Activated CD8-positive, alpha-beta memory T cell treated with anti-CD3 and anti-CD28 coated beads for 48 hours (primary cell): Measurements from ENCODE around the gene LRRTM4.
"Not testable (repeated sequence)": the region's sequence is repeated elsewhere in the genome, so short reads cannot be mapped to it uniquely, and the experiment has no call there.

Experiments
- DNase-seq, 3 experiments: peaks; one replicate each; pipeline ENCODE4 v3.0.0-alpha.2; 2020; ENCODE audit warnings: low read depth in 2 of 3, low spot score in 2 of 3

Gene LRRTM4

DNA sequence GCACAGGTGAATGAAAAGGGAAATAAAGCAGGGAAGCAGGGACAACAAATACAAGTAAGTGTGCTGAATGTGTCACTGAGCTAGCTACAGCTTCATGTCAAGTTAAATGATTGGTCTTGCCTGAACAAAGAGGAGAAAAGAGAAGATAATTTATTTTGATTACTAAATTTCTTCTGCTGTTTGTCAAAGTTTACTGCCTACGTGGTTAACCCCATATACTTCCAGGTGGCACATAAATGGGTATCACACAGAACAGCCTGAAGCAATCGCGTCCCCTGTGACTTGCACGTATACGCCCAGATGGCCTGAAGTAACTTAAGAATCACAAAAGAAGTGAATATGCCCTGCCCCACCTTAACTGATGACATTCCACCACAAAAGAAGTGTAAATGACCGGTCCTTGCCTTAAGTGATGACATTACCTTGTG lies 434.2 kb downstream of the LRRTM4 start:
- DNase-seq: no peak

GRCh38 chr2:77086478-77086877 lies 435.7 kb downstream of the LRRTM4 start:
- no peak for DNase-seq

GRCh38 chr2:77086051-77086450 lies 436.1 kb downstream of the LRRTM4 start:
- no peak for DNase-seq

DNA sequence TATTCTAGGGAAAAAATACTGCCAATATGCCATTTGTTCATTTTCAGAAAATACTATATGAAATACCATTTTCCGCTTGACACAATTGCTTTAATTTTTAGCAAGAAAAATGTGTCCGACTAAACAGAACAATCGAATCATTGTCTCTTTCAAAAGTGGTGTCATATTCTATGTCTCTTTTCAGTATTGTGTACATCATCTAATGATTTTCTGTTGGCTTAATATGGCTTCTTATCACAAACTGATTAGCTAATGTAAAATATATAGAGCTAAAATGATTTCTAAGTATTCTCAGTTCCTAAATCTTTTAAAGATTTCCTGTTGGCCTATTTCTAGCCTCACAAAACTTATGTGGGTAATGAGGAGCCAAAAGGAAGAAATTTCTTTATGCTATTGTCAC lies 436.6 kb downstream of the LRRTM4 start:
- DNase-seq: no peak

DNA sequence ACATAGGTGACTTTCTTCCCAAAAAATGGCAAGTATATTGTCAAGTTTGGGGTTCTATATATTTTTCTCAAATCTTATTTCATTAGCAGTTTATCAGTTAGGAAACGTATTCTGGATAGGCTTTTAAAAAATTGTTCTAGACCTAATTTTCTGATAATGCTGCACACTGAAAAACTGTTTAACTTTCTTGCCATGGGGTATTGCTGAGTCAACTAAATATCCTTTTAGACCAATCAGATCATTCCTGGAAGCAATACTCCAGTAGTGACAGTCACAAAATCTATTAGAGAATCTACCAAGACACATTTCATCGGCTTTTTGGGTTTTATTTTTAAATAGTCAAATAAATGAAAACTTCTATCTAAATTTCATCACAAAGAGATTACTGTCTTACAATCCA lies 440.6 kb downstream of the LRRTM4 start:
- DNase-seq: no peak

- DNase-seq: no peak
These were observed 457.9 kb downstream of the LRRTM4 start for GRCh38 chr2:77064324-77064723.

- DNase-seq: no peak
These were observed 467.2 kb downstream of the LRRTM4 start for GRCh38 chr2:77054938-77055337.

GRCh38 chr2:77046339-77046738 lies 475.8 kb downstream of the LRRTM4 start:
- no peak for DNase-seq

- not testable (repeated sequence) for DNase-seq
These were observed 476.7 kb downstream of the LRRTM4 start for GRCh38 chr2:77045456-77045855.

DNA sequence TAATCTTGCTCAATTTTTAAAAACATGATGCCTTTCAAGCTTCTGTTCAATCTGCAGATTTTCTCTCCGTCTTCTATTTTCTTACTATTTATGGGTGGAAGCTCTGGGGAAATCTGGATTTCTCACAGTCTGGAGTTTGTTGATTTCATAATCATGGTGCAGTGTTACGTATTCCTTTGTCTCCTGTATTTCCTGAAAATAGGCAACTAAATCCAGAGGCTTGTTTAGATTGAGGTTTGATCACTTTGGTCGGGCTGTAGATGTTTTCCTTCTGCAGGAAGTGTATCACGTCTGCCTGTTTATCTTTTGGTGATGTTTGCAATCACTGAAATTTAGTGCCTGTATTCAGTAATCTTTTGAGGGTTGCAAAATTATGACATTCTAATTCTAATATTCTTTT lies 487.7 kb downstream of the LRRTM4 start:
- no peak for DNase-seq

DNA sequence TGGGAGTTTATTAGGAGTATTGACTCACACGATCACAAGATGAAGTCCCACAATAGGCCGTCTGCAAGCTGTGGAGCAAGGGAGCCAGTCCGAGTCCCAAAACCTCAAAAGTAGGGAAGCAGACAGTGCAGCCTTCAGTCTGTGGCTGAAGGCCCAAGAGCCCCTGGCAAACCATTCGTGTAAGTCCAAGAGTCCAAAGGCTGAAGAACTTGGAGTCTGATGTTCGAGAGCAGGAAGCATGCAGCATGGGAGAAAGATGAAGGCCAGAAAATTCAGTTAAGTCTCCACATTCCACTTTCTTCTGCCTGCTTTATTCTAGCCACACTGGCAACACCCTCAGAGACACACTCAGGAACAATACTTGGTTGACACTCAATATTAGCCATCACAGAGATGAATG lies 492.9 kb downstream of the LRRTM4 start:
- not testable (repeated sequence) for DNase-seq

DNA sequence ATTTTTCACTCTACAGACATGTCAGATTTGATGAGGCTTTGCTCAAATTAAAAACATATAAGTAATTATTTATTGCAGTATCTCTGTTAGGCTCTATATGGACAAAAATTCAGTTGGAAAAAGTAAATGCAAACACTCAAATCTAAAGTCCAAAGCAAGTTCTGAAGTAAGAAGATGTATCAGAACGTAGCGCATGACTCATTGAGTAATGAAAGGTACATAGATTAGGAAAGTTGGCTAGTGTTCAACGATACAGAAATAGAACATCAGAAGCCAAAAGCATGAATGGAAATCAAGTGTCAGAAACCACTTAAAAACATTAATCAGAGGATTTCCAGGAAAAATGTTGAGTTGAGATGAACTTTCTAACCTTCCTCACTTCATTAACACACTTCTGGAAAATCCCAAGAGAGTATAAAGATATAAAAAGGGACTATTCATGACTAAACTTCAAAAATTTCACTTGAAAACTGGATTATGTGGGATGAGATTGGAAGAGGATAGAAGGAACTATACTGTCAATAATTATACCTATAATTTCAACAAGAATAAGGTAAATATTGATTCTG lies 494.1 kb downstream of the LRRTM4 start:
- no peak for DNase-seq

GRCh38 chr2:77025714-77026113 lies 496.5 kb downstream of the LRRTM4 start:
- no peak for DNase-seq

GRCh38 chr2:77021161-77021560 lies 501.0 kb downstream of the LRRTM4 start:
- DNase-seq: no peak

DNA sequence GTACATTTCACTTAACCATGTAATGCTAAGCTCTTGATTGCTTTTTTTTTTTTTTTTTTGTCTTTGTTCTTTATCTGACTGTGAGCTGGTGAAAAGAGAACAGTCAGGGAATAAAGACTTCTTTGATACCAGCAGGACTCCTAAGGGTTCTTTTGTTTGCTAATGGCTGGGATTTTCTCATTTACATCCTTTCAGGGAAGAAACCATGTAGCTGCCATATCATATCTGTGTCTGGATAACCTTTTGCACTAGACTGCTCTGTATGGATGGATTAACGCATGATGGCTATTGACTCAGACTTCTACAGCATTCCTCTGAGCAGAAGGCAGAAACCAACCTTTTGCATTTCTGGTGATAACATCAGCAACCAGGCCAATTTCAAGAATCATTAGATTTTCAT lies 504.0 kb downstream of the LRRTM4 start:
- DNase-seq: no peak

- DNase-seq: no peak
These were observed 504.8 kb downstream of the LRRTM4 start for GRCh38 chr2:77017355-77017745.

- no peak for DNase-seq
These were observed 505.5 kb downstream of the LRRTM4 start for GRCh38 chr2:77016443-77017354.

DNA sequence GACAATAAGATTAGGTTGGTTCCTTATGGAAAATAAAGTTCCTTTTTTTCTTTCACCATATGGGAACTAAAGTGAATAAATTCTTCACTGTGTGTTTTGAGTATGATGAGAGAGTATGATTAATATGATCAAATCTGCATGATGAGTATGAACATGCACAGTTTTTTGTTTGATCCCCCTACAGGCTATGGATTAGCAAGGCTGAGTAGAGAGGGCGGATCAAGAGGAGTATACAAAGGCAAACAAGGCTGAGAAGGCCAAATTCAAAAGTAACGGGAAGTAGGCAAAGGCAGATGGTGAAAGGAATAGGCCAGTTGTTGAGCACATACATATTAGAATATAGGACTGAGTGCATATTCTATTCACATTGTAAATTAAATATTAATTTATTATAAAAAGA lies 508.2 kb downstream of the LRRTM4 start:
- no peak for DNase-seq

DNA sequence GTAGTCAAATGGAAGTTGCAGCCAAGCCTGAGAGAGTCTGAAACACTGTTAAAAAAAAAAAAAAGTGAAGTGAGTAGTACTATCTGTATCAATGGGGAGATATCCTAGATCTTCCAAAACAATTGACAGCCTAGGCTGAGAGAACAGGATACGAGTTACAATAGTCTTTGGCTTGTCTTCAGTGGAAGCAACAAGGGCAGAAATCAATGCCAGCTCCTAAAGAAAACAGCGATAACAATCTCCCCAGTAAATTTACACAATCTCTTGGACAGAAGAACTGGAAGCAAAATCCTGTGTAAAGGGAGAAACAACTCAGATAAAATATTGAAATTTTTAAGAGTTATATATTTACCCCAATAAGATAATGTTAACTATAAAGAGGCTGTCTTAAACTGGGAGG lies 508.7 kb downstream of the LRRTM4 start:
- no peak for DNase-seq

DNA sequence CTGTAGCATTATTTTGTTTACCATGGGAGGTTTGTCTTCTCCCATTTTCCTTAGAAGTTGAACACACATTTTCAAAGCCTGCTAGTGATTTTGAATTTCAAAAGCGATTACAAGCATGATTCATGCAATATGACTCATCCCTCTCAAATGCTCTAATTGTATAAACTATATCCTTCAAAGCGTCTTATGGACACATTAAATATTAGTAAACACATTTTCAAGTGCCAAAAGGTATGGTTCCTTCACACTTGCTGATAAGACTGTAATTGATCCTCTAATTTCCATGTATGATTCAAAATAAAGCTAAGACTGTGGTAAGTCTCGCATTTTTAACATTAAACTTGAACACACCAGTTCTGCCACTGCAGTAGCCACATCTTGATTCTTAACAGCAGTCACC lies 512.9 kb downstream of the LRRTM4 start:
- DNase-seq: no peak

- DNase-seq: no peak
These were observed 513.3 kb downstream of the LRRTM4 start for GRCh38 chr2:77008853-77009252.

DNA sequence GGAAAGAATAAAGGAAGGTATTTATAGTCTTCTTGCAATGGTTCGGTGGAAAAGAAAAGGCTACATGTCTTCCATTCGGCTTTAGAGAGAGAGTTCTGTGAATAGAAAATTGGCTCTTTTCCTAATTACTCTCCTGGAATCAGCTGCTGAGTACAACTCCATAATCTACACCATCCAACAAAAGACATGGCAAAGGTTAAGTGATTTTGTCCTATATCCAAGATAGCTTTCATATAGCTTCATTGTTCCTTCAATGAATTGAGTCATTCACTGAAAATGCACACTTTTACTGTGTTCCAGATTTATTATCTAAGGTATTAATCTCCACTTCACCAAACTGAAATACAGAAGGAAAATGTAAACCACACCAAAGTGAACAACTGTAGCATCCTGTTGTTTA lies 514.5 kb downstream of the LRRTM4 start:
- no peak for DNase-seq

DNA sequence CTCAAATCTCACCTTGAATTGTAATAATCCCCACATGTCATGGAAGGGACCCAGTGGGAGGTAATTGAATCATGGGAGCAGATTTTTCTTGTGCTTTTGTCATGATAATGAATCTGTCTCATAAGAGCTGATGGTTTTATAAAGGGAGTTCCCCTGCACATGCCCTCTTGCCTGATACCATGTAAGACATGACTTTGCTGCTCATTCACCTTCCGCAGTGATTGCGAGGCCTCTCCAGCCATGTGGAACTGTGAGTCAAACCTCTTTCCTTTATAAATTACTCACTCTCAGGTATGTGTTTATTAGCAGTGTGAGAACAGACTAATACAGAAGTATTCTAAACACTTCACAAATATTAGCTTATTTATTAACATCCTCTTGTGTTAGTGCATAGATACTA lies 516.7 kb downstream of the LRRTM4 start:
- DNase-seq: no peak
